GM19438 (cell line): ENCODE results near the gene HIVEP1.

Source experiments
- ATAC-seq: cut with Tn5 transposase; IDR thresholded peaks from one replicate; pipeline ENCODE4 v1.9.1; 2021; ENCODE audit warnings: low read depth; ENCODE audit not compliant: unreplicated experiment

The HIVEP1 gene

GRCh38 chr6:12111363-12111670 lies 99.2 kb downstream of the HIVEP1 start:
- no peak for ATAC-seq

- ATAC-seq, result no peak
These were observed 100.6 kb downstream of the HIVEP1 start for GRCh38 chr6:12112540-12113189.

- no peak for ATAC-seq
These were observed 101.1 kb downstream of the HIVEP1 start for GRCh38 chr6:12113190-12113577.

GRCh38 chr6:12114055-12114503 lies 102.0 kb downstream of the HIVEP1 start:
- no peak for ATAC-seq

GRCh38 chr6:12115001-12115400 lies 102.9 kb downstream of the HIVEP1 start:
- no peak for ATAC-seq

- no peak for ATAC-seq
These were observed 103.4 kb downstream of the HIVEP1 start for GRCh38 chr6:12115492-12115891.

GRCh38 chr6:12116264-12116800 lies 104.2 kb downstream of the HIVEP1 start:
- no peak for ATAC-seq

- no peak for ATAC-seq
These were observed 104.9 kb downstream of the HIVEP1 start for GRCh38 chr6:12116978-12117377.

- no peak for ATAC-seq
These were observed 106.5 kb downstream of the HIVEP1 start for GRCh38 chr6:12118607-12119006.

GRCh38 chr6:12119085-12119588 lies 107.0 kb downstream of the HIVEP1 start:
- ATAC-seq, result peak; percentile 86

GRCh38 chr6:12125396-12125795 lies 113.3 kb downstream of the HIVEP1 start:
- ATAC-seq, result no peak

GRCh38 chr6:12126051-12126450 lies 113.9 kb downstream of the HIVEP1 start:
- ATAC-seq, result no peak

- ATAC-seq, result no peak
These were observed 117.4 kb downstream of the HIVEP1 start for GRCh38 chr6:12129523-12129922.

GRCh38 chr6:12132351-12133222 lies 120.5 kb downstream of the HIVEP1 start:
- no peak for ATAC-seq

GRCh38 chr6:12134581-12134980 lies 122.5 kb downstream of the HIVEP1 start:
- ATAC-seq, result no peak

- ATAC-seq, result no peak
These were observed 122.9 kb downstream of the HIVEP1 start for GRCh38 chr6:12134991-12135390.

- no peak for ATAC-seq
These were observed 124.8 kb downstream of the HIVEP1 start for GRCh38 chr6:12136905-12137304.

GRCh38 chr6:12137480-12137879 lies 125.4 kb downstream of the HIVEP1 start:
- ATAC-seq, result no peak

- no peak for ATAC-seq
These were observed 126.3 kb downstream of the HIVEP1 start for GRCh38 chr6:12138381-12138780.

- ATAC-seq, result no peak
These were observed 126.8 kb downstream of the HIVEP1 start for GRCh38 chr6:12138936-12139335.

- no peak for ATAC-seq
These were observed 135.6 kb downstream of the HIVEP1 start for GRCh38 chr6:12147557-12148316.
